ENCODE data around the gene GRIPAP1.

The GRIPAP1 gene

DNA sequence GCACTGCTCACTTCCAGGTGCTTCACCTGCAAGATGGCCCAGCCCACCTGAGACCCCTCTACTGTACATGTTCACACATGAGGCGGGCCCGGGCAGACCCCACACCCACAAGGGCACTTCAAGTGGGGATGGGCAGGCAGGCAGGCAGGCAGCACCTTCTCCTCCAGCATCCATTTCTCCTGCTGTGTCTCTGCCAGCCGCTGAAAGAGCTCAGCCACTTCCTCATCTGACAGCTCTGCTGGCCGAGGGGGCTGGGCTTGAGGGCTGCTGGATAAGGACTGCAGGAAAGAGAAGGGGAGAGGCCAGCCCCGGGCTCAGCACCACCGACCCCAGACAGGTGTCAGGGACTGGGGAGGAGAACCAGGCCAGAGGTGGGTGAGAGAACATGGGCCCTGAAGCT, 26.0 kb downstream of the GRIPAP1 start:
- Mint-ChIP-seq H3K36me3 (ENCODE audit: low read depth) (peaks cover 44% of the 10 kb centered on the region), H3K9me3 (peaks cover 46% of the 10 kb centered on the region), H3K27ac (no peak overlapping the region), H3K4me3 (no peak overlapping the region), H3K4me1 (peaks cover 16% of the 10 kb centered on the region), H3K27me3 (ENCODE audit: low read depth, poor library complexity) (no peaks in the 10 kb centered on the region)
- TF ChIP-seq, protein P1, sequence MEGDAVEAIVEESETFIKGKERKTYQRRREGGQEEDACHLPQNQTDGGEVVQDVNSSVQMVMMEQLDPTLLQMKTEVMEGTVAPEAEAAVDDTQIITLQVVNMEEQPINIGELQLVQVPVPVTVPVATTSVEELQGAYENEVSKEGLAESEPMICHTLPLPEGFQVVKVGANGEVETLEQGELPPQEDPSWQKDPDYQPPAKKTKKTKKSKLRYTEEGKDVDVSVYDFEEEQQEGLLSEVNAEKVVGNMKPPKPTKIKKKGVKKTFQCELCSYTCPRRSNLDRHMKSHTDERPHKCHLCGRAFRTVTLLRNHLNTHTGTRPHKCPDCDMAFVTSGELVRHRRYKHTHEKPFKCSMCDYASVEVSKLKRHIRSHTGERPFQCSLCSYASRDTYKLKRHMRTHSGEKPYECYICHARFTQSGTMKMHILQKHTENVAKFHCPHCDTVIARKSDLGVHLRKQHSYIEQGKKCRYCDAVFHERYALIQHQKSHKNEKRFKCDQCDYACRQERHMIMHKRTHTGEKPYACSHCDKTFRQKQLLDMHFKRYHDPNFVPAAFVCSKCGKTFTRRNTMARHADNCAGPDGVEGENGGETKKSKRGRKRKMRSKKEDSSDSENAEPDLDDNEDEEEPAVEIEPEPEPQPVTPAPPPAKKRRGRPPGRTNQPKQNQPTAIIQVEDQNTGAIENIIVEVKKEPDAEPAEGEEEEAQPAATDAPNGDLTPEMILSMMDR (IDR thresholded peaks at IDR 0.05): no peak
- DNase-seq: no peak

DNA sequence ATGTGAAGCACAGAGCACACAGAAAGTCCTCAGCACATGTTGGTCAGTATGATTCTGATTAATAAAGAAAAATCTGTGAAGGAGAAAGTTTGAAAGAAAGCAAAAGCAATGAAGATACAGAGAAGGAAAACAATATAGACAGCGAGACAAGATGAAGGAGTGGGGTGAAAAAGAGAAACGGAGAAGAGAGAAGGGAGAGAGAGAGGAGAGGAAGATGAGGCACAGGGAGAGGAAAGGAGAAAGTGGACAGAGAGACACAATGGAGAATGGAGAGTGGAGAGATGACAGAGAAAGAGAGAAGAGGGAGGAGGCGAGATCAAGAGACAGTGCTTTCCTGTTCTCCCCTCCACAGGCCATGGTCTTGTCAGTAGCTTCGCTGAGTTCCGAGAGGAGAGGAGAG, 26.5 kb downstream of the GRIPAP1 start:
- H3K27me3 Mint-ChIP-seq (ENCODE audit: low read depth, poor library complexity): no peaks in the 10 kb centered on the region
- H3K36me3 Mint-ChIP-seq (ENCODE audit: low read depth): peaks cover 38% of the 10 kb centered on the region
- peaks cover 21% of the 10 kb centered on the region for H3K4me1 Mint-ChIP-seq
- TF ChIP-seq, protein P1 (IDR thresholded peaks at IDR 0.05): no peak
- no peak overlapping the region for H3K4me3 Mint-ChIP-seq
- peak overlapping the region; percentile 59 for H3K27ac Mint-ChIP-seq
- no peak for DNase-seq
- H3K9me3 Mint-ChIP-seq: peaks cover 45% of the 10 kb centered on the region

DNA sequence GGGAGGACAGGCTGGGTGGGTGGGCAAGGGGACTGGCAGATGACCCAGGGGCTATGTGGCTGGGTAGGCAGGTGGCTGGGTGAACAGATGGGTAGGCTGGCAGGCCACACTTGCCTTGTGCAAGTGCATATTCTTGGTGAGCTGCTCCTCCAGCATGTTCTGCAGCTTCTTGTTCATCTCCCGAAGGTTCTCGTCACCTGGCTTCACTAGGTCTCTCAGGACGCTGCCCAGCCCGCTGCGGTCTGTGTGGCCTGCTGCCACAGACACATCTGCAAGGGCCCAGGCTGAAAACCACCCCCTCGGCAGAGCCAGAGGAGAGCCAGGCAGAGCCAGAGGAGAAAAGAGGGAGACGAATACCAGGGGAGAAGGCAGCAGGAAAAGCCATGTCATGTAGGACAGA, 27.0 kb downstream of the GRIPAP1 start:
- Mint-ChIP-seq H3K36me3 (ENCODE audit: low read depth) (peaks cover 33% of the 10 kb centered on the region), H3K27me3 (ENCODE audit: low read depth, poor library complexity) (no peaks in the 10 kb centered on the region), H3K27ac (no peak overlapping the region), H3K9me3 (peaks cover 46% of the 10 kb centered on the region), H3K4me1 (peaks cover 22% of the 10 kb centered on the region), H3K4me3 (no peak overlapping the region)
- TF ChIP-seq, protein P1 (IDR thresholded peaks at IDR 0.05): no peak
- DNase-seq: no peak

DNA sequence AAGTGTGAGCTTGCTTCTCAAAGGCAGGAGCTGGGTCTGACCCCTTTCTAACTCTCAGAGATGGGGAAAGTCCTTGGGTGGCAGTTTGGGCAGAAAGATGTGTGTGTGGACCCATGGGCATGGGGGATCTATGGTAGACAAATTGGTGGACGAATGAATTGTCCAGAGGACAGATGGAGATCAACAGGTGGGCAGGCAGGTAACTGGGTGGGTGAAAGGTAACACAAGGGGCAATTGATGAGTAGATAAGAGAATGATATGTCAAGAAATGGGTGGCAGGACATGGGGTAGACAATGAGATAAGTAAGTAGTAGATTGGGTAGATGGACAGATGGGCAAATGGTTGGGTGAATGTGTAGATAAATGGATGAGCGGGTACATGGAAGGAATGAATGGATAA, 27.5 kb downstream of the GRIPAP1 start:
- Mint-ChIP-seq H3K27me3 (ENCODE audit: low read depth, poor library complexity) (no peaks in the 10 kb centered on the region), H3K9me3 (peaks cover 46% of the 10 kb centered on the region), H3K4me1 (peaks cover 22% of the 10 kb centered on the region), H3K27ac (no peak overlapping the region), H3K36me3 (ENCODE audit: low read depth) (peaks cover 30% of the 10 kb centered on the region), H3K4me3 (no peak overlapping the region)
- DNase-seq: no peak
- TF ChIP-seq, protein P1 (IDR thresholded peaks at IDR 0.05): no peak

DNA sequence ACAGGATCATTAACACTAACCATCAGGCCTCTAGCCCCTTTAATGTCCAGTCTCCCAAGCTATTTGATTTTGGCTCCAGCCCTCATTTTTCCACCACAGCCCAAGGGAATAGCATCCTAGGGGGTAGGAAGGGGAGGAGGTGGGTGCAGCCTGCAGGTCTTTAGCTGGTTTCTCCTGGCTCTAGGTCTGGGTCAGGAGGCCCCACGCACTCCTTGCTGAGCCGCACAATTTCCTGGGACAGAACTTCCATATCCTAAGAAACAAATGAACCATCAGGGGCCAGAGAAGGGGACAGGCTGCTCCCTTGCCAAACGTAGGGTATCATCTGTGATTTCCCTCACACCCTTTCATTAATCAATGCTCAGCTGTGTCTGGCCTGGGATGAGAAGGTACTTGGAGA, 28.0 kb downstream of the GRIPAP1 start:
- H3K27me3 Mint-ChIP-seq (ENCODE audit: low read depth, poor library complexity): no peaks in the 10 kb centered on the region
- no peak overlapping the region for H3K27ac Mint-ChIP-seq
- TF ChIP-seq, protein P1 (IDR thresholded peaks at IDR 0.05): no peak
- peaks cover 22% of the 10 kb centered on the region for H3K4me1 Mint-ChIP-seq
- no peak overlapping the region for H3K4me3 Mint-ChIP-seq
- H3K9me3 Mint-ChIP-seq: peaks cover 50% of the 10 kb centered on the region
- H3K36me3 Mint-ChIP-seq (ENCODE audit: low read depth): peaks cover 29% of the 10 kb centered on the region
- DNase-seq: no peak
